Neural cell (in vitro differentiated cells): ENCODE measurements around the gene GVQW3.

Source experiments
- EP300 ChIP-seq: fragments of 450-650 bp; conservative IDR thresholded peaks from 2 replicates; pipeline ENCODE4 v1.6.1; 2014; ENCODE audit warnings: antibody characterized with exemption, mild to moderate bottlenecking, moderate library complexity; ENCODE audit not compliant: poor library complexity, severe bottlenecking
- POLR2AphosphoS5 ChIP-seq: IDR thresholded peaks from 2 replicates; pipeline ENCODE4 v1.6.1; 2012
- TAF1 ChIP-seq: IDR thresholded peaks from 2 replicates; pipeline ENCODE4 v1.6.1; 2012; ENCODE audit warnings: low read depth
- TF ChIP-seq, protein P1 (sequence below): fragments of 450-650 bp; IDR thresholded peaks from 2 replicates; pipeline ENCODE4 v1.5.1; 2014; ENCODE audit warnings: antibody characterized with exemption, mild to moderate bottlenecking, moderate library complexity; ENCODE audit not compliant: poor library complexity, severe bottlenecking
- TF ChIP-seq, protein P2 (sequence below): IDR thresholded peaks from 2 replicates; pipeline ENCODE4 v1.6.1; 2012; ENCODE audit warnings: borderline replicate concordance

DNA sequence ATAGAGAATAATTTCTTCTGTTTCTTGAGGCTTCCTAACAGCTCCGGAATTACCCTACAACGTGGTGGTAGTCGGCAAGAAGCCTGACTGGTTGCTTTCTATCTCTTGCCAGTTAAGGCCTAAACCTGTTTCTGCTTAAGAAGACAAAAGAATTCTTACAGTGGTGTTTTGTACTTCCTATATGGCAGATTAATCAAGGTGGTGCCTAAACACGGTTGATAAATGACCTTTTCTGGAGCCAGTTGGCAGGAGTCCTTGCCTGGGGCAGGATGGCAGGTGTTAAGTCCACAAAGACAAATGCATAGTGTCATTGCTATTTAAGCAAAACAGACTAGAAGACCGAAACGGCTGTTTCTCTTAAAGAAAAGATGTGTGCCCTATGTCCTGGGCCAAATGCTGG is 9.9 kb downstream of the GVQW3 start:
- TF ChIP-seq, protein P1, sequence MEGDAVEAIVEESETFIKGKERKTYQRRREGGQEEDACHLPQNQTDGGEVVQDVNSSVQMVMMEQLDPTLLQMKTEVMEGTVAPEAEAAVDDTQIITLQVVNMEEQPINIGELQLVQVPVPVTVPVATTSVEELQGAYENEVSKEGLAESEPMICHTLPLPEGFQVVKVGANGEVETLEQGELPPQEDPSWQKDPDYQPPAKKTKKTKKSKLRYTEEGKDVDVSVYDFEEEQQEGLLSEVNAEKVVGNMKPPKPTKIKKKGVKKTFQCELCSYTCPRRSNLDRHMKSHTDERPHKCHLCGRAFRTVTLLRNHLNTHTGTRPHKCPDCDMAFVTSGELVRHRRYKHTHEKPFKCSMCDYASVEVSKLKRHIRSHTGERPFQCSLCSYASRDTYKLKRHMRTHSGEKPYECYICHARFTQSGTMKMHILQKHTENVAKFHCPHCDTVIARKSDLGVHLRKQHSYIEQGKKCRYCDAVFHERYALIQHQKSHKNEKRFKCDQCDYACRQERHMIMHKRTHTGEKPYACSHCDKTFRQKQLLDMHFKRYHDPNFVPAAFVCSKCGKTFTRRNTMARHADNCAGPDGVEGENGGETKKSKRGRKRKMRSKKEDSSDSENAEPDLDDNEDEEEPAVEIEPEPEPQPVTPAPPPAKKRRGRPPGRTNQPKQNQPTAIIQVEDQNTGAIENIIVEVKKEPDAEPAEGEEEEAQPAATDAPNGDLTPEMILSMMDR: no peak
- TF ChIP-seq, protein P2, sequence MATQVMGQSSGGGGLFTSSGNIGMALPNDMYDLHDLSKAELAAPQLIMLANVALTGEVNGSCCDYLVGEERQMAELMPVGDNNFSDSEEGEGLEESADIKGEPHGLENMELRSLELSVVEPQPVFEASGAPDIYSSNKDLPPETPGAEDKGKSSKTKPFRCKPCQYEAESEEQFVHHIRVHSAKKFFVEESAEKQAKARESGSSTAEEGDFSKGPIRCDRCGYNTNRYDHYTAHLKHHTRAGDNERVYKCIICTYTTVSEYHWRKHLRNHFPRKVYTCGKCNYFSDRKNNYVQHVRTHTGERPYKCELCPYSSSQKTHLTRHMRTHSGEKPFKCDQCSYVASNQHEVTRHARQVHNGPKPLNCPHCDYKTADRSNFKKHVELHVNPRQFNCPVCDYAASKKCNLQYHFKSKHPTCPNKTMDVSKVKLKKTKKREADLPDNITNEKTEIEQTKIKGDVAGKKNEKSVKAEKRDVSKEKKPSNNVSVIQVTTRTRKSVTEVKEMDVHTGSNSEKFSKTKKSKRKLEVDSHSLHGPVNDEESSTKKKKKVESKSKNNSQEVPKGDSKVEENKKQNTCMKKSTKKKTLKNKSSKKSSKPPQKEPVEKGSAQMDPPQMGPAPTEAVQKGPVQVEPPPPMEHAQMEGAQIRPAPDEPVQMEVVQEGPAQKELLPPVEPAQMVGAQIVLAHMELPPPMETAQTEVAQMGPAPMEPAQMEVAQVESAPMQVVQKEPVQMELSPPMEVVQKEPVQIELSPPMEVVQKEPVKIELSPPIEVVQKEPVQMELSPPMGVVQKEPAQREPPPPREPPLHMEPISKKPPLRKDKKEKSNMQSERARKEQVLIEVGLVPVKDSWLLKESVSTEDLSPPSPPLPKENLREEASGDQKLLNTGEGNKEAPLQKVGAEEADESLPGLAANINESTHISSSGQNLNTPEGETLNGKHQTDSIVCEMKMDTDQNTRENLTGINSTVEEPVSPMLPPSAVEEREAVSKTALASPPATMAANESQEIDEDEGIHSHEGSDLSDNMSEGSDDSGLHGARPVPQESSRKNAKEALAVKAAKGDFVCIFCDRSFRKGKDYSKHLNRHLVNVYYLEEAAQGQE: no peak
- no peak for TF ChIP-seq POLR2AphosphoS5
- TF ChIP-seq TAF1: no peak
- TF ChIP-seq EP300: no peak
